Activated CD4-positive, alpha-beta T cell treated with anti-CD3 and anti-CD28 coated beads, Interleukin-2, Interleukin-6, amounts not matched to agents 100 ng/mL and 50 ng/mL, durations not matched to agents 16 hours and 8 hours (primary cell): ENCODE measurements around the gene EXOC4.
A peak's percentile ranks its signal among the peaks of the same experiment; 100 is the strongest.
"Not testable (repeated sequence)": the region's sequence is repeated elsewhere in the genome, so short reads cannot be mapped to it uniquely, and the experiment has no call there.

ENCODE experiments used
- DNase-seq: peaks from one replicate; pipeline ENCODE4 v3.0.0-alpha.2; 2020

The EXOC4 gene

DNA sequence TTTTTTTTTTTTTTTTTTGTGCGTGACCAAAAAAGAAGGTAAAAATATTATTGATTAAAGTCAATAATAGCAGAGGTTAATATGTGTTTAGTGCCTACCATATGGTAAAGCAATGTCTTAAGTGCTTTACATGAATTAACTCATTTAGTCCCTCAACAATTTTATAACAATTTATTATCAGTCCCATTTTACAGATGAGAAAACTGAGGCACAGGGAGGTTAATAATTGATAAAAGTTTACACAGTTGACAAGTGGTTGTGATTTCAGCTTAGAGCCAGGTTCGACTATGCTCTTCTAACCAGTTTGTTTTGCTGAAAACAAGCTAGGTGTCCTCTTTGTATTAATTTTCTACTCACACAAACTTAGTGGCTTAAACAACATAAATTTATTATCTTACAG lies 67.0 kb downstream of the EXOC4 start:
- DNase-seq = no peak

DNA sequence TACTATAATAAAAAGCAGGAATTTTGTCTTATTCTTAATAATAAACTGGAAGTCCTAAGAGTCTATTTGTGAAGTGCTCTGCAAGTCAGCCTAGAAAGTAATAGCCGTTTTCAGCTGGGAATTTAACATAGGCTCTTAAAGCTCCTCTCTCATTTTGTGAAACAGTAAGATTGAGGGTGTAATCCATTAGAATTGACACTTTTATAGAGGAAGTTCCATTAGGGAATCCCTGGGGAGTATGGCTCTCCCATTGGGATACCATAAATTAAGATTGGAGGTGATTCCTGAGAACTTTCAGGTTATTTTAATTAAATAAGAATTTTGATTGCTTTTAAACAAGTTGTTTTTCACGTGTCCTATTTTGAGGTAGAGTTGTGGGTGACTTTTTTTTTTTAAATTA lies 68.0 kb downstream of the EXOC4 start:
- no peak for DNase-seq

DNA sequence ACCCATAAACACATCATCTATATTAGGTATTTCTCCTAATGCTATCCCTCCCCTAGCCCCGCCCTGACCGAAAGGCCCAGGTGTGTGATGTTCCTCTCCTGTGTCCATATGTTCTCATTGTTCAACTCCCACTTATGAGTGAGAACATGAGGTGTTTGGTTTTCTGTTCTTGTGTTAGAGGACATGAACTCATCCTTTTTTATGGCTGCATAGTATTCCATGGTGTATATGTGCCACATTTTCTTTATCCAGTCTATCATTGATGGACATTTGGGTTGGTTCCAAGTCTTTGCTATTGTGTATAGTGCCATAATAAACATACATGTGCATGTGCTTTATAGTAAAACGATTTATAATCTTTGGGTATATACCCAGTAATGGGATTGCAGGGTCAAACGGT lies 68.5 kb downstream of the EXOC4 start:
- DNase-seq = not testable (repeated sequence)

DNA sequence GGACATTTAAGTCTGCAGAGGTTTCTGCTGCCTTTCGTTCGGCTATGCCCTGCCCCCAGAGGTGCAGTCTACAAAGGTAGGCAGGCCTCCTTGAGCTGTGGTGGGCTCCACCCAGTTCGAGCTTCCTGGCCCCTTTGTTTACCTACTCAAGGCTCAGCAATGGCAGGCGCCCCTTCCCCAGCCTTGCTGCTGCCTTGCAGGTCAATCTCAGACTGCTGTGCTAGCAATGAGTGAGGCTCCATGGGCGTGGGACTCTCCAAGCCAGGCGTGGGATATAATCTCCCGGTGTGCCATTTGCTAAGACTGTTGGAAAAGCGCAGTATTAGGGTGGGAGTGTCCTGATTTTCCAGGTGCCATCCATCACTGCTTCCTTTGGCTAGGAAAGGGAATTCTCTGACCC lies 73.9 kb downstream of the EXOC4 start:
- not testable (repeated sequence) for DNase-seq

DNA sequence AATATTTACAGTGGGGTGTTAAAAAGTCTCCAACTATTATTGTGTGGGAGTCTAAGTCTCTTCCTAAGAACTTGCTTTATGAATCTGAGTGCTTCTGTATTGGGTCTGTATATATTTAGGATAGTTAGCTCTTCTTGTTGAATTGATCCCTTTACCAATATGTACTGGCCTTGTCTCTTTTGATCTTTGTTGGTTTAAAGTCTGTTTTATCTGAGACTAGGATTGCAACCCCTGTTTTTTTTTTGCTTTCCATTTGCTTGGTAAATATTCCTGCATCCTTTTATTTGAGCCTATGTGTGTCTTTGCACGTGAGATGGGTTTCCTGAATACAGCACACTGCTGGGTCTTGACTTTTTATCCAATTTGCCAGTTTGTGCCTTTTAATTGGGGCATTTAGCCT lies 75.1 kb downstream of the EXOC4 start:
- DNase-seq = not testable (repeated sequence)

DNA sequence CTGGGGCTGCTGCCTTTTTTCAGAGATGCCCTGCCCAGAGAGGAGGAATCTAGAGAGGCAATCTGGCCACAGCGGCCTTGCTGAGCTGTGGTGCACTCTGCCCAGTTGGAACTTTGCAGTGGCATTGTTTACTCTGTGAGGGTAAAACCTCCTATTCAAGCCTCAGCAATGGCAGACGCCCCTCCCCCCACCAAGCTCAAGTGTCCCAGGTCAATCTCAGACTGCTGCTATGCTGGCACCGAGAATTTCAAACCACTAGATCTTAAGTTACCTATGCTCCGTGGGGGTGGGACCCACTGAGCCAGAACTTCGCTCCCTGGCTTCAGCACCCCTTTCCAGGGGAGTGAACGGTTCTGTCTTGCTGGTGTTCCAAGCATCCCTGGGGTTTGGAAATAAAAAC lies 77.2 kb downstream of the EXOC4 start:
- DNase-seq = no peak

DNA sequence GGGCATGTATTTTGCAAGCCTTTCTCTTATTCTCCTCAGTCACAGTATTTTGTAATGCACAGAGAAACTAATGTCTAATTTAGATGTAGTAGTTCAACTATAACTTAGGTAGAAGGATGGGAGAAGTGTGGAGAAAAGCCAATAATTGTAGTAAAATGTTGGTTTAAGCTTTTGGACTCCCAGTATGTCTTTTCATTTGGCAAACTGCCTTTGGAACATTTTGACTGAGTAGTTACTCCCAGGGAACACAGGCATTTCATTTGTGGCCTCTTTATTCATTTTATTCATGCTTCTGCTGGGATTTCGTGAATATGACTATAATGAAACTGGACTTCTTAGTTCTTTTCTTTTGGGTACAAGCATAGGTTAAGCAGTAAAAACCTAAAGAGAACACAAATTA lies 79.0 kb downstream of the EXOC4 start:
- no peak for DNase-seq

DNA sequence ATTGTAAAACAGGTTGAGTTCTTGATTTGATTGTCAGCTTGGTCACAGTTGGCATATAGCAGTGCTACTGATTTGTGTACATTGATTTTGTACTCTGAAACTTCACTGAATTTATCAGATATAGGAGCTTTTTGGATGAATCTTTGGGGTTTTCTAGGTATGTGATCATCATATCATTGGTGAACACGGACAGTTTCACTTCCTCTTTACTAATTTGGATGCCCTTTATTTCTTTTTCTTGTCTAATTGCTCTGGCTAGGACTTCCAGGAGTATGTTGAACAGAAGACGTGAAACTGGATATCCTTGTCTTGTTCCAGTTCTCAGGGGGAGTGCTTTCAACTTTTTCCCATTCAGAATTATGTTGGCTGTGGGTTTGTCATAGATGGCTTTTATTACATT lies 86.9 kb downstream of the EXOC4 start:
- no peak for DNase-seq

DNA sequence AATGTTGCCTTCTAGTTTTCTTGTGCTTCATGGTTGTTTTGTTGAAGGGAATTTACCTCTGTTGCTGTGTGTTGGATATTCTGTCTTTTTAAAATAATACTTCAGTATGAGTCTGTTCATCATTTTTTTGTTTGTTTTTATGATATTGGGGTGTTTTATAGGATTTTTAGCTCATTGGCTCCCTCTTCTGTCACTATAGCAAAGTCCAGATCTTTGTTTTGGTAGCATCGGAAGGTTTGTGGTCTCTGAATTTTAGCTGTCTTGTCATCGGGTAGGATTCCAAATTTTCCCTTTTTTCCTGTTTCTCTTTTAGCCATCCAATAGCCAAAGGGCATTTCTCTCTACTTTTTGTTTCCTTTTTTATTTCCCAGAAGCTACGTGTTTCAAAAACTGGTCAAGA lies 91.4 kb downstream of the EXOC4 start:
- DNase-seq = no peak

DNA sequence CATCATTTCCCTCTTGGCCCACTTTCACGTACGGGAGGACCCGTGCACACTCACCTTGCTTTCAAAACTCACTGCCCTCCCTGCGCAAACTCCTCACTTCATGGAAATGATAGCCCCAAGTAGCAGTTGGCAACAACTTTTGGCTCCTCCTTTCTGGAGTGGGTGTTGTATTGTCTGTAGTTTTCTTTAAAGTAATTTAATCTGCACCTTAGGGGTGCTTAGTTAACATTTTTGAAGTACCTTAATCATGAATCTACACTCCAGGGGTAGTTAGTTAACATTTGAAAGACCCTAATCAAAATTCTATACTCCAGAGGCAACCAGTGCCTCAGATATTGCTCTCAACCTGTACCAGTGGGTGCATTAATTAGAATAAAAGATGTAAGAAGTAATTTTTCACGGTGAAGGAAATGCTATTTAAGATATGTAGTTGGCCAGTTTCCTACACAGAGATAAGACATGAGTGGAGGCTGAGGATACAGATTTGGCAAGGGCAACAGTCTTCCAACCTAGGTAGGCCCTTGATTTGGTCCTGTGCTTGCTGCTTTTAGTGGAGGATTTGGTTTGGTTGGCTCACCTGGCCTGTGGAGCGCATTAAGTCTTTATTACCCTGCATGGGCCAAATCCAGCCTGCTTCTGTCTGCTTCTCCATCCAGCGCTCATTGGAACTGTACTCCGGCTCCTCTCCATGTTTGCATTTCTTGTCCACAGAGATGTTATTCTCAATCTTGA lies 93.0 kb downstream of the EXOC4 start:
- no peak for DNase-seq

DNA sequence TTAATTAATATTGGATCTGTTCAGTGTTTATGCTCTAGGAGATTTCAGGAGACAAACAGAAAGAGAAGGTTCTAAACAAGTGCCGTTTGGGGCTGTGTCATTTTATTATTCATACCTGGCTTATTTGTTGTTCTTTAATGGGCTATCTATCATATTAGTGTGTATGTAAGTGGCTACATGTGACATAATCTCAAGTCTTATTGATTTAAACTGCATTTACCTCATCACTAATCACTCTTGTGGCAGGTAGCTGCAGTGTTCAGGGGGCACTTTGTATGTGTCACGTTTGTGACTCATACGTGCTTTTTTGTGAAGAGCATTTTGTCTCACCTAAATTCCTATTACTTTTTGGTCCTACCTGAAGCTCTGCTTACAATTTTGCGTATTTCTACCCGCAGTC lies 95.4 kb downstream of the EXOC4 start:
- no peak for DNase-seq

DNA sequence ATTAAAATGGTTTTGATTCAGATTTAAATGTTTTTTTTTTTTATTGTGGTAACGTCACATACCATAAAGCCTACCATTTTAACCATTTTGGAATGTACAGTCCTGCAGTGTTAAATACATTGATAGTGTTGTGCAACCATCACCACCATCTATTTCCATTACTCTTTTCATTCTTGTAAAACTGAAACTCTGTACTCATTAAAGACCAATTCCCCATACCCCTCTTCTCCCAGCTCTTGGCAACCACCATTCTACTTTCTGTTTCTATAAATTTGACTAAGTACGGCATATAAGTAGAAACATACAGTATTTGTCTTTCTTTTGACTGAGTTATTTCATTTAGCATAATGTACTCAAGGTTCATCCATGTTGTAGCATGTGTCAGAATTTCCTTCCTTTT lies 96.2 kb downstream of the EXOC4 start:
- DNase-seq = peak; percentile 7

DNA sequence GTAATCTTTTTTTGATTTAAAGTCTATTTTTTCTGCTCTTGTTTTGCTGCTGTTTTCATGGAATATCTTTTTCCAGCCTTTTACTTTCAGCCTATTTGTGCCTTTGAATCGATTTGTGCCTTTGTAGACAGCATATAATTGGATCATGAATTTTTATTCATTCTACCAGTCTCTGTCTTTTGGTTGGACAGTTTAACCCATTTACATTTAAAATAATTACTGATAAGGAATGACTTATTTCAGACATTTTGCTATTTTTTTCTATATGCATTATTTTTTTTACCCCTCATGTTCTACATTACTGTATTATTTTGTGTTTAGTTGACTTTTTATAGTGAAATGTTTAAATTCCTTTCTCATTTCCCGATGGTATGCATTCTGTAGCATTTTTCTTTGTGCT lies 99.6 kb downstream of the EXOC4 start:
- no peak for DNase-seq

DNA sequence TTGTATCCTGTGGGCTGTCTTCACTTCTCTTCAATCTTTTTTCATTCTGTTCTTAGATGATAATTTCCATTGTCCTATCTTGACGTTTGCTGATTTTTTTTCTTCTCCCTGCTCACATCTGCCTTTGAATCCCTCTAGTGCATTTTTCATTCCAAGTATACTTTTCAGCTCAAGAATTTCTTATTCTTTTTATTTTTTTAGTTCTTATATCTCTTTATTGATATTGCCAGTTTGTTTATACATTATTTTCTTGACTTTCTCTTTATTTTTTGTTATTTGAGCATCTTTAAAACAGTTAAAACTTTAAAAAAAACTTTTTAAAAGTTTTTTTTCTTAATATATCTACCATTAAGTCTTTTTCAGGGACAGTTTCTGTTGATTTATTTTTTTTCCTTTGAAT lies 100.9 kb downstream of the EXOC4 start:
- DNase-seq = no peak

DNA sequence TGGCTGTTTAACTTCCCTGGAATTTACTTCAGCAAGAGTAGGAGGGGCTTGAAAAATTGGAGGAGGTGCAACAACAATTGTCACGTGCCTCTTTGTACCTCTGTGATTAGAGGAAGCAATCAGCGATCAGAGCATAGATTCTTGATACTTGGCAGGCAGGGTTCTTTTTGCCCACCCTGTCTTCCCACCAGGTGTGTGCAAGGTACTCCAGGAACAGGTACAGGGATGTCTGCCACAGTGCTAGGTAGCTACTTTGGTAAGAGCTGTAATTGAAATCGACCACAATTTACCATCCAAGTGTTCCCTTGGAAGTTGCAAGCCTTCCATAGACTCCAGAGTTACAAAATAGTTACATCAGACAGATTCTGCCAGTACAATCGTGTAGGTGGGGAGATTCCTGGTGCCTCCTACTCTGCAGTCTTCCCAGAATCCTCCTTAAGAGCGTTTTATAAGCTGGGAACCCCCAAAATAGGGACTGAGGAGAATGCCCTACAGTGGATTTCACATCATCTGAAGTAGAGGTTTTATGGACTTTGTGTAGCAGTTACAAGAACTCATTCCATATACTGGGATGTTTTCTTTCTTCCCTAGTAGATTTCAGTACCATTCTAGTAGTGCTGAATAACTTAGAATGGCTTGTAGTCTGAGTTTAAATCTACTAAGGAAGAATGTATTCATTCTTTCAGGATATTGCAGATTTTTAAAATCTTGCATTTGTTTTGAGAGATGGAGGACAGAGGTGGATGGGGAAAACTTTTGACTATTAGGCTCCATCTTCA lies 101.9 kb downstream of the EXOC4 start:
- DNase-seq = no peak

DNA sequence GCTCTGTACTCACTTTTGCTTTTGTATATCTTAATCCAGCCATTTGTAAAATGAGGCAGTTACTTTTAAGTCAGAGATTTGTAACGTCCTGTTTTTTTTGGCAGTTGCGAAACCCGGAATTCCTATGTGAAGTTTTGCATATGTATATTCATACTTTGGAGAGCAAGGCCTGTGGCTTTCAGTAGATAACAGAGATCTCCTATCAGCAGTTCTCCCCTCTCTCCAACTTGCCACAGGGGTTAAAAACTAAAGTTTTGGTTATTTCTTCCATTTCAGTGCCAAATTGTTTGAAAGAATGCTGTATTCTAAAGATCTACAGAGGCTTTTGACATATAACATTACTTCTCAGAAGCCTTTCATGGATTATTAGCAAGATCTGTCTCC lies 102.4 kb downstream of the EXOC4 start:
- no peak for DNase-seq

DNA sequence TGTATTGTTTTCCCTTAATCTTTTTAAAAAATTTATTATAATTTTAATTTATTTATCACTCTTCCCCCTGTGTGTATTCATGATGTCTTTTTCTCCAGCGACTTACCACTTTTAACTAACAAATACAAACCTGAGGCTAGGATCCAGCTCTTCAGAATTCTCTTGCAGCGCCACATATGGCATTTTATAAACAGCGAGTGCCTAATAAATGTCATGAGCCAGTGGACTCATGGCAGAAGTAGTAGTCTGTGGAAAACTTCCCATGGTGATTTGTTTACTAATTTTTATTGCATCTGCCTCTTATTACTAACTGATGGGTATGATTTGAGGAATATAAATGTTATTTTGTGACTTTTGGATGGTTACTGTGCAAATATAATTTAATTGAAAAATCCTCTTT lies 102.9 kb downstream of the EXOC4 start:
- no peak for DNase-seq

DNA sequence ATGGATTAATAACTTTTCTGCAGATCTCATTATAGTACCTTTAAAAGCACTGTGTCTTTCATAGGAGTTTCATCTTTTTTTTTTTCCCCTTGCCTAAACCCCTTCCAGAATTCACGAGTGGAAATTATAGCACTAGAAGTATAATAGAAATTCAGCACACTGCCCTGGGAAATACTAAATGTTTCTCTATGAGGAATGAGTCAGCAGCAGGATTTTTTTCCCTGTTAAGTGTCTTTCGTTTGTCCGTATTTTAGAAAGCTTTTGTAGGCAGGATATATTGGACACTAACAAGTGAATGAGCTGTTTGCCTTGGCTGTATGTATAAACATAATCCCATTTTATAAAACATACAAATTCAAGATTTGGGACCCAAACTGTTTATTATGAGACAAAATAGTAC lies 105.8 kb downstream of the EXOC4 start:
- no peak for DNase-seq

DNA sequence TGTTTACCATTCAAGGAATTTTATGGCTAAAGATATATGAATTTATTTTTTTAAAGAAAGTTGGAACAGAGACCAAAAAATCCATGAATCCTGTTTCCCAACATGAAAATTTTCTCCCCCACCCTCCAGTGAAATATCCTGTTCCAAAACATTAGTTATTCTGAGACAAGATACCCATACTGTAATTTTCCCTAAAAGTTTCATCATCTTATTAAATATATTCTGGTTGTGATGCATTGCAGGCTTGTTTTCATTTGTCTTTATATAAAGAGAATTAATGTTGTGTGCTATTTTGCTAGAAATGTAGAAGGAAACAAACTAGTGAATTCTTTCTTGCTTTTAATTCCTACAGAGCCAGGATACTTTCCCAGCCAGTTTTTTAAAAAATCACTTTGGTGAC lies 106.6 kb downstream of the EXOC4 start:
- no peak for DNase-seq

DNA sequence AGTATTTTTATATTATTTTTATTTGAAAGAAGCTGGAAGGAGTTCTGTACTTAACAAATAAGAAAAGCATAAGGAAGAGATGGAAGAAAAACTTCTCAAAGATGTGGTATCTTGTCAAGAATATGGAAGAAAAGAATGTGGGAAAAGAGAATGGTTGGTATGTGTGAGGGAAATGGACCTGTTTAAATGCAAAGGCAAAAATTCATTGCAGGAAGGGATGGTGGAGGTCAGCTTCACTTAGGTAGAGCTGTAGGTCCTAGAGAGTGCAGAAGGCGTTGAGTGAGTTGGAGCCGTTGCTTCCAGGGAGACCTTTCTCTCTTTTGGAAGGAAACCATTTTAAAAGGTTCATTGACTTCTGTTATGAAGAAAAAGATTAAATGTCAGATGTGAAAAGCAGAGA lies 107.3 kb downstream of the EXOC4 start:
- no peak for DNase-seq

DNA sequence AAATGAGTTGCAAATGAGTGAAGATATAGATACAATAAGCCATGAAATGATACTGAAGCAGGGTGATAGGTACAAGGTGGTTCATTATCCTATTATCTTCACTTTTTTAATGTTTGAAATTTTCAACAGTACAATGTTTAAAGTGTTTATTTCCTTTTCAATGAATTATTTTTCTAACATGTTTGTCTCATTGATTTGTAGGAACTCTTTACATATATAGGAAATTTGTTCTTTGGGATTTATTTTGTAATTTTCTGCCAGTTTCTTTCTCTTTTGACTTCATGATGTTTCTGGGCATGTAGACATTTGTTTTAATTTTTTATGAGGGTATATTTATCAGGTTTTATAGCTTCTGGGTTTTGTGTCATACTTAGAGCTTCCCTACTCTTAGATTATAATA lies 108.9 kb downstream of the EXOC4 start:
- no peak for DNase-seq

DNA sequence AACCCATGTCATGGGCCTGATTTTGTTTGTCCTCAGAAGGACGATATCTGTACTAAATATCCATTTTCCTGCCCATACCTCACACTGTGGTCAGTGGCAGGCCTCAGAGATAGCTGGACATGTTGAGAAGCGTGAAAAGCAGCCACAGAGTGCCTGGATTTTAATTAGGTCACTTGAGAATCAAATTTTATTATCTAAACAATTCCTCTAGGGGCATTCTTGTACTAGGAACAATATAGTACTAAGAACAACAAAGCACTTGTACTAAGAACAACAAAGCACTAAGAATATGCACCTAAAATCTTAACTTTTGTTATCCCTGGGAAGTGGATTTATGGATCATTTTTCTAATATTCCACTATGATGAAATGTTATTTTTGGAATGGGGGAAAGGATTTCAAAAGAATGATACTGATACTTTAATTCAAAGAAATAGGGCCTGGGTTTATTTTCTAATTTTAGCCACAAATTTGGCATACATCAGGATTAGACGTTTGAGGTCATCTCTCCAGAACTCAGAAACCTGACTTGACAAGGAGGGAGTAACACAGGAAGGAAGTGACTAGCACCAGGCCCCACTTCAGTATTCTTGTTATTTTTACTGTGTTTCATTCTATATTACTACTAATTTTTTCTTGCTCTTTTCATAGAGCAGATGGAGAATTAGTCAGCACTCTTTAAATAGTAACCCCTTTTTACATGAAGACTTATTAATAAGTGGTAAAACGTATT lies 112.2 kb downstream of the EXOC4 start:
- DNase-seq = no peak

DNA sequence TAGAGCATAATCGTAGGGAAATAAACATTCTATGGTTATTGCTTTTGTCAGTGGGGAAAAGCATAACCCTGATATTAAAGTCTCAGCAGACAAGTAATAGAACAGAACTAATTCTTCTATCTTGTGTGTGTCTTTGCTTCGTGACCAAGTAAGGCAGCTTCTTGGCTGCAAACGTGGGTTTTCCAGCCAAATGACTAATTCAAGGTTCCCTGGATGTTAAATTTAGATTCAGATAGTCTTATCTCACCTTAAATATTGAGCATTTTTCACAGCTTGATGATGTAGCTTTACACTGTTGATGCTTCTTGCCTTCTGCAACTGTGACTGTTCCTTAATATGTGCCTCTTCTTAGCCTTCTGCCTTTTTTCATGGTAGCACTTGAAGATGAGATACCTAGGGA lies 113.0 kb downstream of the EXOC4 start:
- no peak for DNase-seq

DNA sequence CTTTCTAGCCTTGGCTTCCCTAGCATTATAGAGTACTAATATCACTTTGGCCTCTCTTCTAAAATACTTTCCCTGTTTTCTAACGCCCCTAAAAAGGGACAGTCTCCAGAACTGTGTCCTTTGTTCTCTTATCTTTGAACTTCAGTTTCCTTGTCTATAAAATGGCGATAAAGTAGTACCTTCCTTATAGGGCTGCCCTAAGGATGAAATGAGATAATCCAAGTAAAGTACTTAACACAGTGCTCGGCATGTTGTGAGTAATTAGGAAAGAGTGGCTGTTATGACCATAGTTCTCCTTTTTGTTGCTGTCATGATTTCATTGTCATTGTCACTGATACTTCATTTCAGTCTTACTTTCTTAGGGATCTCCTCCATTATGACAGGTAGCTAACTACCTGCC lies 114.7 kb downstream of the EXOC4 start:
- DNase-seq = no peak
